ENCODE measurements around the gene GRPEL2.

GRPEL2 gene

GRCh38 chr5:149402291-149402690 is 57.0 kb downstream of the GRPEL2 start:
- no peak for DNase-seq

Data from NCI-H446 (cell line).